ENCODE measurements around the gene TIMP2.
"Not testable (repeated sequence)": the region's sequence is repeated elsewhere in the genome, so short reads cannot be mapped to it uniquely, and the experiment has no call there.

The TIMP2 gene

GRCh38 chr17:78893684-78894083 lies 31.5 kb downstream of the TIMP2 start:
- in situ Hi-C loops (cut with HindIII; ENCODE audit: low sequenced_read_pairs) = no loop called here
- H3K4me3 ChIP-seq (ENCODE audit: low read depth, low read length) = no peak overlapping the region
- TF ChIP-seq, protein P1, sequence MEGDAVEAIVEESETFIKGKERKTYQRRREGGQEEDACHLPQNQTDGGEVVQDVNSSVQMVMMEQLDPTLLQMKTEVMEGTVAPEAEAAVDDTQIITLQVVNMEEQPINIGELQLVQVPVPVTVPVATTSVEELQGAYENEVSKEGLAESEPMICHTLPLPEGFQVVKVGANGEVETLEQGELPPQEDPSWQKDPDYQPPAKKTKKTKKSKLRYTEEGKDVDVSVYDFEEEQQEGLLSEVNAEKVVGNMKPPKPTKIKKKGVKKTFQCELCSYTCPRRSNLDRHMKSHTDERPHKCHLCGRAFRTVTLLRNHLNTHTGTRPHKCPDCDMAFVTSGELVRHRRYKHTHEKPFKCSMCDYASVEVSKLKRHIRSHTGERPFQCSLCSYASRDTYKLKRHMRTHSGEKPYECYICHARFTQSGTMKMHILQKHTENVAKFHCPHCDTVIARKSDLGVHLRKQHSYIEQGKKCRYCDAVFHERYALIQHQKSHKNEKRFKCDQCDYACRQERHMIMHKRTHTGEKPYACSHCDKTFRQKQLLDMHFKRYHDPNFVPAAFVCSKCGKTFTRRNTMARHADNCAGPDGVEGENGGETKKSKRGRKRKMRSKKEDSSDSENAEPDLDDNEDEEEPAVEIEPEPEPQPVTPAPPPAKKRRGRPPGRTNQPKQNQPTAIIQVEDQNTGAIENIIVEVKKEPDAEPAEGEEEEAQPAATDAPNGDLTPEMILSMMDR (IDR thresholded peaks at IDR 0.05; ENCODE audit: low read depth, low read length) = no peak
- no peak for DNase-seq (ENCODE audit: low read depth, low spot score)

DNA sequence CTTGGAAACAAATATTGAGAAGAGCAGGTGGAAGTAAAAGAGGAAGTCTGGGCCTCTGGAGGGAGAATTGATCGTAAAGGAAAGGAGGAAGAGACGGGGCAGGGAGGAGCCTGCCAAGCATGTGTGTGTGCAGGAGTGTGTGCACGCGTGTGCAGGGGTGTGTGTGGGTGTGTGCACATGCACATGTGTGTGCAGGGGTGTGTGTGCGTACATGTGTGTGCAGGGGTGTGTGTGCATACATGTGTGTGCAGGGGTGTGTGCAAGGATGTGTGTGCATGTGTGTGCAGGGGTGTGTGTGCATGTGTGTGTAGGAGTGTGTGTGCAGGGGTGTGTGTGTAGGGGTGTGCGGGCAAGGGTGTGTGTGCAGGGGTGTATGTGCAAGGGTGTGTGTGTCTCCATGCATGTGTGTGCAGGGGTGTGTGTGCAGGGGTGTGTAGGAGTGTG lies 32.2 kb downstream of the TIMP2 start:
- in situ Hi-C loops (cut with HindIII; ENCODE audit: low sequenced_read_pairs) = no loop called here
- no peak overlapping the region for H3K4me3 ChIP-seq (ENCODE audit: low read depth, low read length)
- TF ChIP-seq, protein P1 (IDR thresholded peaks at IDR 0.05; ENCODE audit: low read depth, low read length) = no peak
- no peak for DNase-seq (ENCODE audit: low read depth, low spot score)

- TF ChIP-seq, protein P1 (IDR thresholded peaks at IDR 0.05; ENCODE audit: low read depth, low read length) = no peak
- H3K4me3 ChIP-seq (ENCODE audit: low read depth, low read length) = no peak overlapping the region
- DNase-seq (ENCODE audit: low read depth, low spot score) = no peak
- in situ Hi-C loops (cut with HindIII; ENCODE audit: low sequenced_read_pairs) = no loop called here
Measured at GRCh38 chr17:78892520-78892919, 32.7 kb downstream of the TIMP2 start.

DNA sequence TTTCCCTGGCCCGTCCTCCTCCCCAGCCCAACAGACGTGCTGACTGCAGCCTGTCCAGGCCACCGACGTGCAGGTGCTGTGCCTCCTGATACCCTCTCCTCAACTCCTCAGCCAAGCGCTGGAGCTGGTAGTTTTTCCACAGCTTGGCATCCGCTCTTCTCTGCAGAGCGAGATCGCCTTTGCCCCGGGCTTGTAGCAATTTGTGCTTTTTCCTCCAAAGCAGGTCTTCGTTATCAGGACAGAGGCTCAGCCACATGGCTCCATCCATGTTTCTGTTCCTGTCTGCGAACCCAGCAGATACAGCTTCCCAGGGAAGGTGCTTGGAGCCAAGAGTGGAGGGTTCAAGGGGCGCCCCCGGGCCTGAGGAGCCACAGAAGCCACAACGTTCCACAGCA lies 33.1 kb downstream of the TIMP2 start:
- TF ChIP-seq, protein P1 (IDR thresholded peaks at IDR 0.05; ENCODE audit: low read depth, low read length) = no peak
- no peak for DNase-seq (ENCODE audit: low read depth, low spot score)
- in situ Hi-C loops (cut with HindIII; ENCODE audit: low sequenced_read_pairs) = no loop called here

DNA sequence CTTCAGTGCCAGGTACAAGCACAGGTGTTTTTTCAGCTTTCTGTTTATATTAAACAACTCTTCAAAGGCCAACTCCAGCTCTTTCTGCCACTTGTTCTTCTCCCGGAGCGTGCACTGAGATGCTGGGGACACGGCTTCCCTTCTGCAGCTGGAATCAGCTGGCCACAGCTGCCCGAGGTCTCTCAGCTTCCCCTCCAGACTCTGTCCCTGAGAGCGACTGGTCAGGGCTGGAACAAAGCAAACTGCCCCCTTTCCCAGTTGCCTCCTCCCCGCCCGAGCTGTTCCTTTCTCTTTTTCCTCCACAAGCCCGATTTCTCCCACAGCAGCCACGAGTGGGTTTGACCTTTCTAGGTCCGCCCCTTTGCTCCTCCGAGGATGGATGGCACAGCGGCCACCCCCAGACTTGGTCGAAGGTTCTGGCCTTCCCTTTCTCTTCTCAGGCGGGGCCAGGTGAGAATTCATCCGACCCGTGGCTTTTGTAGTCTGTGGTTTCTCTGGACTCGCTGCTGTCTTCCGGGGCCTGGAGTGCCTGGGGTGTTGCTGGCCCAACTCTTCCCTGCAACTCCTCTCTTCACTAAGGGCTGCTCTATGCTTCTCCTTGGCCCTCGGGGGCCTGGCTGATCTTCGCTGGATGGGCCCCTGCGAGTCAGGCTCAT lies 33.7 kb downstream of the TIMP2 start:
- DNase-seq (ENCODE audit: low read depth, low spot score) = no peak
- in situ Hi-C loops (cut with HindIII; ENCODE audit: low sequenced_read_pairs) = no loop called here
- TF ChIP-seq, protein P1 (IDR thresholded peaks at IDR 0.05; ENCODE audit: low read depth, low read length) = no peak
- H3K4me3 ChIP-seq (ENCODE audit: low read depth, low read length) = no peak overlapping the region

More for the DNA sequence above, 33.1 kb downstream of the TIMP2 start:
- no peak overlapping the region for H3K4me3 ChIP-seq (ENCODE audit: low read depth, low read length)

GRCh38 chr17:78890498-78890897 lies 34.7 kb downstream of the TIMP2 start:
- H3K4me3 ChIP-seq (ENCODE audit: low read depth, low read length) = no peak overlapping the region
- in situ Hi-C loops (cut with HindIII; ENCODE audit: low sequenced_read_pairs) = no loop called here
- TF ChIP-seq, protein P1 (IDR thresholded peaks at IDR 0.05; ENCODE audit: low read depth, low read length) = no peak
- no peak for DNase-seq (ENCODE audit: low read depth, low spot score)

DNA sequence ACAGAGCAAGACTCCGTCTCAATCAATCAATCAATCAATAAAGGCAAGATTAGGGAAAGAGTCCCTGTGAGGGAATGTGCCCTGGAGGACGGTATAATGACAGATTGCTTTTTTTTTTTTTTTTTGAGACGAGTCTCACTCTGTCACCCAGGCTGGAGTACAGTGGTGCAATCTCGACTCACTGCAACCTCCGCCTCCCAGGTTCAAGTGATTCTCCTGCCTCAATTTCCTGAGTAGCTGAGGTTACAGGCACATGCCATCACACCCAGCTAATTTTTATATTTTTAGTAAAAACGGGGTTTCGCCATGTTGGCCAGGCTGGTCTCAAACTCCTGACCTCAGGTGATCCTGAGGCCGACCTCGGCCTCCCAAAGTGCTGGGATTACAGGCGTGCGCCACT lies 35.1 kb downstream of the TIMP2 start:
- DNase-seq (ENCODE audit: low read depth, low spot score); H3K4me3 ChIP-seq (ENCODE audit: low read depth, low read length); in situ Hi-C loops (cut with HindIII; ENCODE audit: low sequenced_read_pairs): not testable (repeated sequence)

Measured in astrocyte of the spinal cord (primary cell).